NCI-H2081 treated with DMSO at 0.1 percent for 48 hours (cell line): Measurements from ENCODE around the gene ZNF669.
A peak's percentile ranks its signal among the peaks of the same experiment; 100 is the strongest.

ENCODE experiments used
- DNase-seq: peaks from one replicate; lab custom pipeline; 2025; lab: John Stamatoyannopoulos, UW

ZNF669 gene

DNA sequence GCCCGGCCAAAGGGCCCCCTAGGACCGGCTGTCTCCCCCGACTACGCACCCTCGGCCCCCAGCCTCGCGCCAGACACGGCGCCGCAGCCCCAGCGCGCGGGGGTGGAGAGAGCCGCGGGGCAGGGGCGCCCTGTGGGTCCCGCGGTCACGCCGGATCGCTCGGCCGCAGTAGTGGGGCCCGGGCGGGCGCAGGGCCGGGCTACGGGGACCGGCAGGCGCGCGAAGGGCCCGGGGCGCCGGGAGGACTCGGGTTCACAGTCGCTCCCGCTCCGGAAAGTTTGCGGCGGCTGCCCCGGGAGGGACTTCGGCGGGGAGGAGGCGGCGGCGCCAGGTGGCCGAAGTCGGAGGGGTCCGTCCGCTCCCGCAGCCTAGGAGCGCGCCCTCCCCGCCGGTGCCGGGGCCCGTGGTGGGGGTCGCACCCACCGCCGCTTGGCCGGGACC lies 7.1 kb upstream of the ZNF669 start:
- DNase-seq = no peak

DNA sequence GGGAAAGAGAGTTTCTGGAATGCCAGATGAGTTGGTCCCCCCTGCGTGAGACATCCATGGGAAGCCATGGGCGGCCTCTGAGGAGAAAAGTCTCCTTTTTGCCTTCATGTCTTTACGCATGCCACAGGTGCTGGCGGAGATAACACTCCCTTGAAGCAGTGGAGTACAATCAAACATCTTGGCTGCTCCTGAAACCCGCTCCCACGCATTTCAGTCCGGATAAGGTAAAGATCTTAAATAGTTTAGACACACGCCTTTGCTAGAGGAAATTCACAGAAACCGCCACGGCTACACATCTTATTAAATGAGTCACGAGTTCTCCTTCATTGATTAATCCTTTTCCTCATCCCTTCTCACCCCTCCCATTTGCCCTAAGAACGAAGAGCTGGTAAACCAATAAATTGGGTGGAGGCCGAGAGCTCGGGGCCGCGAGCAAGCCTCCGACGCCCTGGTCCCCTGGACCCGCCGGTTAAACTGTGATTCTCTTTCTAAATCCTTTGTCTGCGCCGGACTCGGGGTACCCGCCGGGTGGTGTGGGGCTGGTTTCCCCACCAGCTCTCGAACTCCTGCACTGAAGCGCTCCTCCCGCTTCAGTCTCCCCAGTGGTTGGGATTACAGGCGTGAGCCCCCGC lies 6.6 kb upstream of the ZNF669 start:
- DNase-seq = no peak

DNA sequence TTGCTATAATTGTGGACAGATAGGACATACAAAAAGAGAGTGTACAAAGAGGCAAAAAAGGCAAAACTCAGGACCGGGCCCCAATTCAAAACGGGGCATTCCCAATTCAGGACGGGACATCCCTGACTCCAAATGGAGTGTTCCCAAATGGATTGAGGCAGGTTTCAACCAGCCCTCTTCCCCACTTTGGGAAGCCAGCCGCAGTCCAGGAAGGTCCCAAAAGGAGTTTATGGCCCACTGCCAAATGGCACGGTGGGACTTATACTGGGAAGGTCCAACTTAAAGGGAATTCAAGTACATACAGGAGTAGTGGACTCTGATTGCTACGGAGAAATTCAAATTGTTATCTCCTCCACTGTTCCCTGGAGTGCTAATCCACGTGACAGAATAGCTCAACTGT lies 3.5 kb upstream of the ZNF669 start:
- DNase-seq = no peak

DNA sequence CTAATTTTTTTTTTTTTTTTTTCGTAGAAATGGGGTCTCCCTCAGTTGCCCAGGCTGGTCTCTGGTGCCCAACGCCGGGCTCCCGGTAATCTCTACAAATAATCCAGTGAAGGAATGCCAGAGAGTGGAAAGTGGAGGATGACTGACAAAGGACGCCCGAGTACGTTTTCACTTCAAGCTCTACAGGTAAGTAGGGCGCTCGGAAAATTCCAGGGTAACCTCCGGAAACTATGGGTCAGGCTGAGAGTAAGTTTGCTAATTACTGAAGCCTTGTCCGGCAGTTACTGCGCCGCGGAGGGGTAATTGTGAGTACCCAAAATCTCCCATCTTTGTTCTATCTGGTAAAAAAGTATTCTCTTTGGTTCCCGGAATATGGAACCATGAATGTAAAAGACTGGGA lies 1.8 kb upstream of the ZNF669 start:
- DNase-seq = no peak

DNA sequence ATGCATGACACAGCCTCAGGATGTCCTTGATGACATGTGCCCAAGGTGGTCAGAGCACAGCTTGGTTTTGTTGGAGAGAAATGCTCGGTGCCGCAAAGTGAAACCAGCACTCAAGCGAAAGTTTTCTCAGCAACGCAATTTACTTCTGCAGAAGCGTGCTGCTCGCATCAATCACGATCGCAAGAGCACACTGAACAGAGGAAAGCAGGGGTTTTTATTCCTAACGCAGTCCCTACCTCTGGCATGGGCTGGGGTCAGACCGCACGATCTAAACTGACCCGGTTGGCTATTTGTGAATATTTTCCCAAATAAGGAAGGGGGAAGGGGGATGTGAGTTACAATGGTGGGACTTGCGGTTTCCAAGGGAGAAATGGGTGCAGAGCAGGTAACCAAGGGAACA lies 809 bp upstream of the ZNF669 start:
- no peak for DNase-seq

DNA sequence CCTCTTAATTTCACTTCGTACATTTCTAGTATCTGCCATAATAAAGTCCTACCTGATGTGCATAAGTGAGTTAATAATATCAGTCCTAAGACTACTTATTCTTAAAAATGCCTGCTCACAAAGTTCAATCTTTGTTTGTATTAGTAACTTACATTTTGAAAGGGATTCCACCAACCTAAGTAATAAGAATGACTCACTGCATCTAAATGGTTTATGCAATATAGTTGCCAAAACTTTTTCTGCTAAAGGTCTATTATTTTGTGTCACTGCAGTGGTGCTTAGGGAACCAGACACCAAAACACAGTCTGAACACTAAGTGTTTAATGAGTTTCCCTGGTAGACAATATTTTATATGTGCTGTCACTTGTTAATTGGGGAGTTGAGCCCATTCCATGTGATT lies 1.8 kb downstream of the ZNF669 start:
- DNase-seq = no peak

DNA sequence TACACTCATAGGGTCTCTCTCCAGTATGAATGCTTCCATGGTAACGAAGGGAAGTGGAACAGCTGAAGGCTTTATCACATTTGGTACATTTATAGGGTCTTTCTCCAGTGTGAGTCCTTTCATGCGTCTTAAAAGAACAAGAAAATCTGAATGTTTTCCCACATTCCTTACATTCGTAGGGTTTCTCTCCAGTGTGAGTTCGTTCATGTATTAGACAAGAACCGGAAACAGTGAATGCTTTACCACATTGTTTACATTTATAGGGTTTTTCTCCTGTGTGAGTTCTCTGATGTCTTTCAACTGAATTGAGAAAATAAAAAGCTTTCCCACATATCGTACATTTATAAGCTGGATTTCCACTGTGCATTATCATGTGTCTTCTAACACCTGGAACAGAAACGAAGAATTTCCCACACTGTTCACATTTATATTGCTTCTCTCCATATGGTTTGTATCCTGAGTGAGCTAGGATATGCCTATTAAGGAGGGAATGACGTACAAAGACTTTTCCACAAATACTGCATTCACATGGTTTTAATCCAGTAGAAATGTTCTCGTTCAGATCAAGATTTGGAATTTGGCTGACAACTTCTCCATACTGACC lies 3.4 kb downstream of the ZNF669 start:
- no peak for DNase-seq

DNA sequence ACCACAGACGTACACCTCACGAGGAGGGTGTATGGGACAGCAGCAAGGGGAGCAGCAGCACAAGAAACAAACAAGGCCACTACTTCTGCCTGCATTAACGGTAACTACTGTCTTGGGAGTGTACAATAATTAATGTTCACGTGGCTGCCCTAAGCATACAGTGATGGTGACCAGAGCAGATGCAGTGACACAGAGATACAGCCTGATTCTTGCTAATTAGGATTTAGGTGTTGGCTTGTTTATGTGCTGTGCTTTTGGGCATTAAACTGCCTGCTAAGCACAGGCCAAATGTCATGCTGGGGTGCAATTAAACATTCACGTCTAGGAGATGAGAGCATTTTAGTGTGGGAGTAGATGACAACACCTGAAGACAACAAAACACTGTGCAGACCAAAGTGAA lies 7.2 kb downstream of the ZNF669 start:
- no peak for DNase-seq

DNA sequence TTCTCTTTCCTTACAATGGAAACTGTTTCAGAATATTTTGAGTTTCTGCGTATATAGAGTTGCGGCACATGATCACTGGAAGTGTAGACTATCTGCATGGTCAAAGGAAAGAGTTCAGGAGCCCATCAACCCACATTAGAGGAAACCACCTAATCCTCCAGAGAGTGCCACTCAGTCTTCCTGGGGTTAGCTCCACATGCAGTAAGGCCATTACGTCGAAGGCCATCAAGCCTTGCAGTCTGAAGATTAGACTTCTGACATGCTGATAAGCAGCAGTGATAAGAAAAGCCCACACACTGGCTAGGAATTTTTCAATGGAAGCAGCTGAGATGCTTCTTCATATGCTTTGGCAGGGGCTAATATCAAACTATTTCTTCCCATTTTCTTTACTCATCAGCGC lies 7.6 kb downstream of the ZNF669 start:
- no peak for DNase-seq

DNA sequence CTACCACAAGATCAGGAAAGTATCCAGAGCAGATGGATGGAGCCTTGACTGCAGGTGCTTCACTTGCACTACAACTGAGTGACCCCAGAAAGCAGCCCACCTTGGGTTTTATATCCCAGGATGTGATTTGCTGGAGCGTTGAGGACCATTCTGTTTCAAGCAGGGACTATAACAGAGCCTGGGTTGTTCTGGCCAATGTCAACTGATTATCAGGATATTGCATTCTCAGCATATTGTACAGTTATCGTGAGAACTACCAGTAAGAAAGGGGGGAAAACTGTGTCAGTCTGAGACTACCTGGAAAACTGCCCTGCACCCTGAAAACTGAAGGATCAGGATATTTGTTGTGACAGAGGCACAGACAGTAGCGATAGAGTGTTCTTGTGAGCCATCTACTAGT lies 8.0 kb downstream of the ZNF669 start:
- no peak for DNase-seq

DNA sequence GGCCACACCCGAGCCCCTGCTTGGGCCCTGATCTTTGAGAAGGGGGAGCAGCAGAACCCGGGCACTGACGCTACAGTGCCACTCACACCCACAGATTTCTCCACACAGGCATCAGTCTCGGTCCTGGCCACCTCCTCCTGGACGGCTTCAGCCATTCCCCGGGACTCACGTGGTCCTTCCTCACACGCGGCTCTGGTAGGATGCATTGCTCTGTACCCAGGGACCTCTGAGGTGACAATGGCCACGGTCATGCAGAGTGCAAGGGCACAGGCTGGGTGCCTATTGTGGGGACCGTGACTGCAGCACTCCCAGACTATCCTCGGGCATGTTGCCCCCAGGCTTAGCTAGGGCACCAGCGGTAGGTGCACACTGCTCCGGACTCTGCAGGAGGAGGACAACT lies 13.7 kb downstream of the ZNF669 start:
- no peak for DNase-seq

DNA sequence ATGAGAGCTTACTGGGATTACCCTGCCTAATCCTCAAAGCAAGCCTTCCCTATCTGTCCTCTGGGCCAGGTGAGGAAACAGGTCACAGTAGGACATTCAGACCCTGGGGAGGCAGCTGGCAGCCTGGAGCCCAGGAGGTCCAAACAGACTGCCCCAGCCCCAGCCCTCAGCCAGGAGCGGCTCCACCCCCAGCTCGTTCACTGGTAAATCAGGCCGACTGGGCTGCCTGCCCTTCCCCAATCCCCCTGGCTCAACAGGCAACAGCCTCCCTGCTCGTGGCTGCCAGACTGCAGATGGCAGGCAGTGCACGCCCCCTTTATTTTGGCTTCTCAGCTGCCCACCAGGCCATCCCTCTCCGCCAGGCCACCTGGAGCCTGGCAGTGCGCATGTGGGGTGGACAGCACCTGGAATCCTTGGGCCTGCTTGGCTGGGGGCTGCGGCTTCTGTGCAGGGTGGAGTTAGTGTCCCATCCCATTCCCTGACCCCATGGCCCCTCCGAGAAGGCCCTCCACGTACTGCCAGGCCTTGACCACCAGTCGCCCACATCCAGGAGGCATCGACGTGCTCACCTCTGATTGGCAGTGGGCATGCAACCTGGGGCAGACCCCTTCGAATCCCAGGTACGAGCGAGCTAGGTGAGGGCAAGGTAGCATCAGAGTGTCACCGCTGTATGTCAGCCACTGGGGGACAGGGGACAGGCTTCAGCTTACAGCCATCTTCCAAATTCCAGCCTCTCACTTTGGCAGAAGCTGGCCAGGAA lies 14.4 kb downstream of the ZNF669 start:
- no peak for DNase-seq

DNA sequence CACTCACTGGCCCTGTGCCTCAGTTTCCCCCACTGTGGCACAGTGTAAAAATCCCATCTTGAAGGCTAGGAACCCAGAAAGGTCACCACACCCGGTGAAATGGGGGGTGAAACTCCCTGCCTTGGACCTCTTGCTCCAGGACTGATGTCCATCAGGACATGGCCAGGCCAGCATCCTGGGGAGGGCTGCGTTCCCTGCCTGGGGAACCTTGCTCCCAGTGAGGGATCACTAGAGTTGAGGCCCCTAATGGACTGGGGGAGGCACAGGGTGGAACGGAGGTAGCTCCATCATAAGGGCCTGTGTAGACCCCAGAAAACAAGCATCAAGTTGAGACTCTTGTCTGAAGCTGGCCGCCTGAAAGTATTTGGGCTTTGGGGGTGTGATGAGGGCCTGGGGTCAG lies 15.2 kb downstream of the ZNF669 start:
- DNase-seq = no peak

DNA sequence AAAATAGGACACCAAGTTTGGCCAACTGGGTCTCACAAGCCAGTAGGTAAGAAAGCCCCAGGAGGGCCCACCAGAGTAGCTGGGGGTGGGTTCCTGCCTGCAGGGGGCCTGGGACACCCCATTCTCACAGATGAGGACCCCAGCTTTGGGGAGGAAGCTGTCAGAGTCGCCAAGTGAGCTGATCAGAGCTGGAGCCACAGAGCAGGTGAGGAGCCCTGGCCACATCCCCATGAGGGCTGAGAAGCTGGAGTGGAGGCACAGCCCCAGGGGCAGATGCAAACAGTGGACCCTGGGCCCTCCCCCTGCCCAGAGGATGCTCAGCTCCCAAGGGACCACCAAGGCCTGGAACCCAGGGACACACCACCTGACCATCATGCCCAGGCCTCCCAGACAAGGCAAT lies 16.9 kb downstream of the ZNF669 start:
- no peak for DNase-seq

DNA sequence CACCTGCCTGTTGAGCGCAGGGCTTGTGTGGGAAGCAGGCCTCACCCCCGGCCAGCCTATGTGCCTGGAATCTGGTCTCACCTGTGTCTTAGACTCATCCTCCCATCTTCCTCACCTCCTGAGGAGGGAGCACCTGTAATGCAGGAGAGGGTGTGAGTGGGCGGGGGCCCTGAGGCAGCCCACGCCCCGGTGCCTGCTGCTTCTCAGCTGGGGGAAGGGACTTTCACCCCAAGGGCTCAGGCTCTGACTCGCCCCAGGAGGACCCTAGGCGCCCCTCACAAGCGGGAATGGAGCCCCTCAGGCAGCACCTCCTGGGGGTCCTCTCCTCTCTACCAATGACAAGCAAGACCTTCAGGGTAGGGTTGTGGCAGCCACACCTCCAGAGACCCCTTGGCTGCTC lies 18.8 kb downstream of the ZNF669 start:
- DNase-seq = no peak

DNA sequence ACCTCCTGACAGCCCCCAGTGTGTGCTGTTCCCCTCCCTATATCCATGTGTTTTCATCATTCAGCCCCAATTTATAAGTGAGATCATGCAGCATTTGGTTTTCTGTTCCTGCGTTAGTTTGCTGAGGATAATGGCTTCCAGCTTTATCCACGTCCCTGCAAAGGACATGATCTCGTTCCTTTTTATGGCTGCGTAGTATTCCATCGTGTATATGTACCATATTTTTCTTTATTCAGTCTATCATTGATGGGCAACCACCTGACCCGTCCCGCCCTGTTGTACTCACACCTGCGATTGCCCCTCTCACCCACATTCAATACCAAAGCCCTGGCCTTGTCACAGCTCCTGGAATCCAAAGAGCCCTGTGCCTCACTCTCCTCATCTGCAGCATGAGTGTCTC lies 19.4 kb downstream of the ZNF669 start:
- DNase-seq = no peak

DNA sequence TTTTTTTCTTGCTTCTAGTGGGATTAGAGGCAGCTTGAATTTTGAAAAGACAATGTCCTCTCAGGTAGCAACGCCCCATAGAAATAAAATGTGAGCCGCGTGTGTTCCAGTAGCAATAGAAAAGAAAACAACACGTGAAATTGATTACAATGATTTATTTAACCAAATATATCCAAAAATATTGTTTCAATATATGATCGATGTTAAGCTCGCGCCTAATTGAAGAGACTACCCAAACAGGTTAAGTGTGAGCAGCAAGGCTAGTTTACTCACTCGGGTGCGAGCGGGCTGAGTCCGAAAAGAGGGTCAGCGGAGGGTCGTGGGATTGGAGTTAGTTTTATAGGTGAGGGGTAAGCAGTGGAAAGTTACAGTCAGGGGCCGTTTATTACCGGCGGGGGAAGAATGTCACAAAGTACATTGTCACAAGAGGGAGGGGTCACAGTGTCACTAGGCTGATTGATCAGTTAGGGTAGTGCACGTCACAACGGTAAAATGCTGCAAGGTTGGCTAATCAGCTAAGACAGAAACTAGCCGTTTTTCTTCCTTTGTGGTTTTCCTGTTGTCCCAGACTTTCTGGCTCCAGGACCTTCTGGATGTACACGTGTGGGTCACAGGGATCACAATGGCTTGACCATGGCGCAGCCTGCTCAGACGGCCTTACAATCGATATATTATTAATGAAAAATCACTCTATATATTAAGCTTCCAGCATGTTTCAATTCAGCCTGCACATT lies 24.8 kb downstream of the ZNF669 start:
- DNase-seq = no peak

DNA sequence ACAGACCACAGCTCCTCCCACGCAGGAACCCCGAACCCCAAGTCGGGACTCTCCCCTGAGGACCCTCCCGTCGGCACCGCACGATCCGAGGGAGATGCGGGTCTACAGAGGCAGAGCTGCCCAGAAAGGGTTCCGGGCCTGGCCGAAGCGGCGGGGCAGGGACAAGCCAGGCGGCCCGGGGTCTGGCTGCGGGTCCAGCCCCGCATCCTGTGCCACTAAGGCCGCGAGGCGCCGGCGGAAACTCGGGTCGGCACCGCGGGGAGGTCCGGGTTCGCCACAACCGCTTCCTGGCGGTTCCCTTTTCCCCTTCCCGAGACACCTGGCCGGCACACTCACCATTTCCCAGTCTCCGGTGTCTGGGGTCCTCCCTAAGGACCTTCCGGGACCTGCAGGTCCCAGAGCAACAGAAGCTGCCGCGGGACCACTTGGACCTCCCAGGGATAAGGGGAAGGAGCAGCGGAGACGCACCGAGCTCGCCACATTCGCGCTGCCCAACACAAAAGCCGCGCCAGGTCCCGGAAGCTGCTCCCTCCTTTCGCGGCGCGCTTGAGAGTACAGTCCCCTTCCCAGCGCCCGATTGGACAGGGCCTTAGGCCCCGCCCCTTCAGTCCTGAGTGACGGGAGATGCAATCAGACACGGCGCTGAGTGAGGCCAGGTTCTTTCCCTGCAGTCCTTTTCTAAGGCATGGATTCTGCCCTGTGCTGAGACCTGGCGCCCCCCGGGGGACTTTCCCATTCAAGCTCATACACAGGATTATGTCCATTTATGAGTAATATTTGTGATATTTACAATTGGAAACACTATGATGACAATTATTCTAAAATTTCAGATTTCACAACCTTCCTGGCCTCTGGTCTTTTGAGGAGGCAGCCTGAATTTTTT lies 25.7 kb downstream of the ZNF669 start, which contains the start of gene ZNF670:
TSS of gene ZNF670 (minus strand) at position 554 of the 883 bp plus-strand sequence. CDS start at position 339, 215 bp downstream.
- DNase-seq = peak; percentile 86

DNA sequence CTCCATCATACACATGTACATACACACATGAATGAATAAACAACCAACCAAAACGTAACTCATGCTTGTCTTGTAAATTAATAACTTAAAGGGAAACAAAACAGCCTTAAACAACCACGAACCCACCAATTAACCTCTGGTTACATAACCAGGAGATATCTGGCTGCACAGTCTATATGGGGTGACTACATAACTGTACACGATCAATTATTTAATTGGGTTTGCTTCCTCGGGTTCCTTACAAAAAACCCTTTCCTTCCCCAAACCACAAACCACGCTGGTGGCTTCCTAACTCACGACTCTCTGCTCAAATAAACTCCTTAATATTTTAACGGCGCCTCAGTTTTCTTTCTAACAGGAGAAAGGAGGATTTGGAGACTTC lies 26.3 kb downstream of the ZNF669 start:
- no peak for DNase-seq

DNA sequence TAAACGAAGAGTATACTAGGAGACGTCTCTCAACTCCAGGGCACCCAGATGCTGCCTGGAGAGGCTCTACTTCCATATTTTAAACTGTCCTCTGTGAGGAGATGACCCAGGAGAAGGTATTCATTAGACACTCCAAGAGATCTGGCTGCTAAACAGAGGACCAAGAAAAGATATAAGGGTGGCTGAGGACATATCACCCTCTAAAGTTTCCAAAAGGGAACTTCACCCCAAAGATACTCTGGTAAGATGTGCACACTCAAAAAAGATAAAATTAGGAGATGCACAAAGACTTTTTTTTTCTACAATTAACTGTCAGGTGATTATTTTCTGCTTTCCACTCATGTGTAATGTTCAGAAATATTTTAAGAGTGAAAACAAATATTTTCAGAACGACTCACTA lies 26.9 kb downstream of the ZNF669 start:
- no peak for DNase-seq

DNA sequence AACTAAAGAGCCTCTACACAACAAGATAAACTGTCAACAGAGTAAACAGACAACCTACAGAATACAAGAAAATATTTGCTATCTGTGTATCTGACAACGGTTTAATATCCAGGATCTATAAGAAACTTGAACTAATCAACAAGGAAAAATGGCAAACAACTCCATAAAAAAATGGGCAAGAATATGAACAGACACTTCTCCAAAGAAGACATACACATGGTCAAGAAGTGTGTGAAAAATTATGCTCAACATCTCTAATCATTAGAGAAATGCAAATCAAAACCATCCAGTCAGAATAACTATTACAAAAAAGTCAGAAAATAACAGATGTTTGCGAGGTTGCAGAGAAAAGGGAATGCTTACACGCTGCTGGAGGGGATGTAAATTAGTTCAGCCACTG lies 33.5 kb downstream of the ZNF669 start:
- DNase-seq = no peak

DNA sequence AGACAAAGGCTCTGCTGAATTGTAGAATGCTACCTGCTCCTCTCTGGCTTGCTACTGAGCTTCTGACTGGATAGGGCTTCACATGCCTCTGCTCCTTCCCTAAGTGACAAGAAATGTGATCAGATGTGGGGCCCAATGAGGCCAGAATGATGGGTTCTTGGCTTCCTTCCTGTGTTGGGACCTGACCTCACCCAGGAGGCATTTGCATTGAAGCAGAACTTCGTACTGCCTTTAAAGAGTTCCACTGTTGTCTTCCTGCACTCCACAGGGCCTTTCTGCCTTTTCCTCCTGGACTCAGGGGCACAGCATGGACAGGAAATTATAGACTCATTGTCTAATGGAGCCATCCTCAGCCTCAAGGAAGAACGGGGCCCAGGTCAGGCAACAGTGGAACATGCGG lies 39.9 kb downstream of the ZNF669 start:
- no peak for DNase-seq
